HepG2 (cell line): ENCODE data around the gene ARL5B. TPM values are rescaled to one million over a fixed set of nuclear protein-coding genes. Genes with fewer than 3 reads are reported as not detected.

Experiments used
- ARNT2 ChIP-seq: sonication (generic); formaldehyde crosslinking; IDR thresholded peaks from 2 replicates; pipeline ENCODE4 v1.8.0; 2022; ENCODE audit warnings: mild to moderate bottlenecking, low read depth, missing genetic modification reagents, moderate library complexity
- ELF1 ChIP-seq: sonication (generic); formaldehyde crosslinking; IDR thresholded peaks from 2 replicates; pipeline ENCODE4 v1.4.0; 2020; ENCODE audit warnings: missing genetic modification reagents
- ELF3 ChIP-seq: IDR thresholded peaks from 2 replicates; pipeline ENCODE4 v1.6.1; 2016; ENCODE audit warnings: missing genetic modification reagents, missing compliant biosample characterization
- EP300 ChIP-seq, 3 experiments: sonication (generic) in 1 of 3; formaldehyde crosslinking in 1 of 3; IDR thresholded peaks; 2 replicates each; pipeline versions ENCODE4 v1.5.1 to v1.6.1; 2011 to 2020; ENCODE audit warnings: low read depth in 2 of 3, low read length in 2 of 3, borderline replicate concordance in 1 of 3, improper control_type of control experiment in 1 of 3, mild to moderate bottlenecking in 1 of 3, missing genetic modification reagents in 1 of 3, moderate library complexity in 1 of 3
- ERF ChIP-seq: IDR thresholded peaks from 2 replicates; pipeline ENCODE4 v1.6.1; 2018; ENCODE audit warnings: missing biosample characterization, missing genetic modification reagents
- FOSL2 ChIP-seq: sonication (generic); formaldehyde crosslinking; IDR thresholded peaks from 2 replicates; pipeline ENCODE4 v1.4.0; 2020; ENCODE audit warnings: missing genetic modification reagents
- GABPB1 ChIP-seq: IDR thresholded peaks from 2 replicates; pipeline ENCODE4 v1.6.1; 2016; ENCODE audit warnings: mild to moderate bottlenecking, missing genetic modification reagents, moderate library complexity, missing compliant biosample characterization
- HDAC2 ChIP-seq: sonication (generic); formaldehyde crosslinking; IDR thresholded peaks from 2 replicates; pipeline ENCODE4 v1.4.0; 2020; ENCODE audit warnings: missing genetic modification reagents
- ISL2 ChIP-seq: sonication (generic); formaldehyde crosslinking; IDR thresholded peaks from 2 replicates; pipeline ENCODE4 v1.5.0; 2020; ENCODE audit warnings: missing genetic modification reagents
- KDM2A ChIP-seq: sonication (generic); formaldehyde crosslinking; IDR thresholded peaks from 2 replicates; pipeline ENCODE4 v1.4.0; 2020; ENCODE audit warnings: low read depth, missing genetic modification reagents, borderline replicate concordance
- MEF2D ChIP-seq: sonication (generic); formaldehyde crosslinking; IDR thresholded peaks from 2 replicates; pipeline ENCODE4 v1.5.1; 2020; ENCODE audit warnings: mild to moderate bottlenecking, missing genetic modification reagents
- NCOA2 ChIP-seq: sonication (generic); formaldehyde crosslinking; IDR thresholded peaks from 2 replicates; pipeline ENCODE4 v1.8.0; 2022; ENCODE audit warnings: inconsistent platforms
- NR2F1 ChIP-seq, 2 experiments: fragments of 450-650 bp in 1 of 2; formaldehyde crosslinking in 1 of 2; IDR thresholded peaks; 2 replicates each; pipeline versions ENCODE4 v1.5.0 to v1.6.1; 2016 to 2020; ENCODE audit warnings: mild to moderate bottlenecking in 1 of 2, missing compliant biosample characterization in 1 of 2, missing genetic modification reagents in 1 of 2, moderate library complexity in 1 of 2
- NR2F6 ChIP-seq, 2 experiments: IDR thresholded peaks; 2 replicates each; pipeline ENCODE4 v1.6.1; 2016; ENCODE audit warnings: antibody characterized with exemption in 1 of 2, mild to moderate bottlenecking in 1 of 2
- POGZ ChIP-seq: sonication (generic); formaldehyde crosslinking; IDR thresholded peaks from 2 replicates; pipeline ENCODE4 v1.4.0; 2020; ENCODE audit warnings: mild to moderate bottlenecking, missing genetic modification reagents
- PPARG ChIP-seq: conservative IDR thresholded peaks from 2 replicates; pipeline ENCODE4 v1.6.1; 2016; ENCODE audit warnings: missing biosample characterization, missing genetic modification reagents
- RXRB ChIP-seq: IDR thresholded peaks from 2 replicates; pipeline ENCODE4 v1.6.1; 2016; ENCODE audit warnings: borderline replicate concordance, missing genetic modification reagents, missing compliant biosample characterization
- ZNF441 ChIP-seq: sonication (generic); formaldehyde crosslinking; IDR thresholded peaks from 2 replicates; pipeline ENCODE4 v1.7.0; 2021; ENCODE audit warnings: missing genetic modification reagents, borderline replicate concordance
- ZNF747 ChIP-seq: sonication (generic); formaldehyde crosslinking; IDR thresholded peaks from 2 replicates; pipeline ENCODE4 v1.8.1; 2023; ENCODE audit warnings: missing genetic modification reagents, mild to moderate bottlenecking, borderline replicate concordance
- polyA plus RNA-seq, 8 experiments: library from polyadenylated mRNA; depleted of rRNA in 3 of 8; stranded (reverse) in 7 of 8; unstranded in 1 of 8; fragments of >200 nt; fragmentation: Illumina TruSeq in 4 of 8; extraction: Trizol in 4 of 8; gene quantifications; 2 replicates each; pipeline versions ENCODE4 v1.2.1 to v1.2.3, GENCODE V29; 2011 to 2016; ENCODE audit warnings: low read depth in 4 of 8, missing spikeins in 1 of 8, mixed read lengths in 1 of 8; ENCODE audit not compliant: insufficient read depth in 1 of 8
- total RNA-seq, 5 experiments: library from RNA; depleted of rRNA; stranded (reverse); fragments of >200 nt; fragmentation: Illumina TruSeq; extraction: Trizol; gene quantifications; 2 replicates each; pipeline ENCODE4 v1.2.3, GENCODE V29; 2016; ENCODE audit warnings: low read depth in 1 of 5
- TF ChIP-seq, protein P1 (sequence below): sonication (generic); formaldehyde crosslinking; IDR thresholded peaks from 2 replicates; pipeline ENCODE4; 2020; ENCODE audit warnings: missing genetic modification reagents, mild to moderate bottlenecking, borderline replicate concordance
- TF ChIP-seq, protein P2 (sequence below): sonication (generic); formaldehyde crosslinking; IDR thresholded peaks from 2 replicates; pipeline ENCODE4 v1.5.1; 2020; ENCODE audit warnings: mild to moderate bottlenecking, missing genetic modification reagents, moderate library complexity
- TF ChIP-seq, protein P3 (sequence below): IDR thresholded peaks from 2 replicates; pipeline ENCODE4 v1.6.1; 2012; ENCODE audit warnings: inconsistent platforms

ARL5B gene
- total and polyA plus RNA-seq, 2 of the 13 experiments (the other 11 are each of a cell fraction or from before 2014, with no cell fraction given) = 26.6 to 32.7 TPM

DNA sequence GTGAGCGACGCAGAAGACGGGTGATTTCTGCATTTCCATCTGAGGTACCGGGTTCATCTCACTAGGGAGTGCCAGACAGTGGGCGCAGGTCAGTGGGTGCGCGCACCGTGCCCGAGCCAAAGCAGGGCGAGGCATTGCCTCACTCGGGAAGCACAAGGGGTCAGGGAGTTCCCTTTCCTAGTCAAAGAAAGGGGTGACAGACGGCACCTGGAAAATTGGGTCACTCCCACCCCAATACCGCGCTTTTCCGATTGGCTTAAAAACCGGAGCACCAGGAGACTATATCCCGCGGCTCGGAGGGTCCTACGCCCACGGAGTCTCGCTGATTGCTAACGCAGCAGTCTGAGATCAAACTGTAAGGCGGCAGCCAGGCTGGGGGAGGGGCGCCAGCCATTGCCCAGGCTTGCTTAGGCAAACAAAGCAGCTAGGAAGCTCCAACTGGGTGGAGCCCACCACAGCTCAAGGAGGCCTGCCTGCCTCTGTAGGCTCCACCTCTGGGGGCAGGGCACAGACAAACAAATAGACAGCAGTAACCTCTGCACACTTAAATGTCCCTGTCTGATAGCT, 31.7 kb upstream of the ARL5B start (continued):
- TF ChIP-seq, protein P1, sequence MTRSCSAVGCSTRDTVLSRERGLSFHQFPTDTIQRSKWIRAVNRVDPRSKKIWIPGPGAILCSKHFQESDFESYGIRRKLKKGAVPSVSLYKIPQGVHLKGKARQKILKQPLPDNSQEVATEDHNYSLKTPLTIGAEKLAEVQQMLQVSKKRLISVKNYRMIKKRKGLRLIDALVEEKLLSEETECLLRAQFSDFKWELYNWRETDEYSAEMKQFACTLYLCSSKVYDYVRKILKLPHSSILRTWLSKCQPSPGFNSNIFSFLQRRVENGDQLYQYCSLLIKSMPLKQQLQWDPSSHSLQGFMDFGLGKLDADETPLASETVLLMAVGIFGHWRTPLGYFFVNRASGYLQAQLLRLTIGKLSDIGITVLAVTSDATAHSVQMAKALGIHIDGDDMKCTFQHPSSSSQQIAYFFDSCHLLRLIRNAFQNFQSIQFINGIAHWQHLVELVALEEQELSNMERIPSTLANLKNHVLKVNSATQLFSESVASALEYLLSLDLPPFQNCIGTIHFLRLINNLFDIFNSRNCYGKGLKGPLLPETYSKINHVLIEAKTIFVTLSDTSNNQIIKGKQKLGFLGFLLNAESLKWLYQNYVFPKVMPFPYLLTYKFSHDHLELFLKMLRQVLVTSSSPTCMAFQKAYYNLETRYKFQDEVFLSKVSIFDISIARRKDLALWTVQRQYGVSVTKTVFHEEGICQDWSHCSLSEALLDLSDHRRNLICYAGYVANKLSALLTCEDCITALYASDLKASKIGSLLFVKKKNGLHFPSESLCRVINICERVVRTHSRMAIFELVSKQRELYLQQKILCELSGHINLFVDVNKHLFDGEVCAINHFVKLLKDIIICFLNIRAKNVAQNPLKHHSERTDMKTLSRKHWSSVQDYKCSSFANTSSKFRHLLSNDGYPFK (CRISPR knock-in tag) = peak; percentile 39; the same call in 1 of the 2 replicates
- TF ChIP-seq NCOA2 (CRISPR knock-in tag) (peak; percentile 44), ELF3 (CRISPR knock-in tag) (0 out of 2 replicates have a peak, but pooled peaks have one; percentile 28), FOSL2 (CRISPR knock-in tag) (peak; percentile 56), KDM2A (CRISPR knock-in tag) (peak; percentile 53; the same call in 1 of the 2 replicates), ELF1 (CRISPR knock-in tag) (peak; percentile 35; the same call in 1 of the 2 replicates), ERF (CRISPR knock-in tag) (0 out of 2 replicates have a peak, but pooled peaks have one; percentile 21), ARNT2 (CRISPR knock-in tag) (0 out of 2 replicates have a peak, but pooled peaks have one; percentile 37), ZNF441 (peak; percentile 29; the same call in 1 of the 2 replicates), PPARG (CRISPR knock-in tag) (0 out of 2 replicates have a peak, but pooled peaks have one; percentile 52), RXRB (CRISPR knock-in tag) (peak; percentile 57; the same call in 1 of the 2 replicates), ZNF747 (CRISPR knock-in tag) (peak; percentile 28; the same call in 1 of the 2 replicates), NR2F1 (CRISPR knock-in tag; IDR thresholded peaks at IDR 0.05) (peak in 1 of 2 experiments; percentile 24; a peak in 1 of 4 replicates), ISL2 (CRISPR knock-in tag) (peak; percentile 63), EP300 (IDR thresholded peaks at IDR 0.05; ENCODE audit: low read depth in 2 of 2, low read length in 2 of 2) (peak in 1 of 2 experiments; percentile 24; a peak in 1 of 4 replicates), EP300 (CRISPR knock-in tag; IDR thresholded peaks at IDR 0.05; ENCODE audit: borderline replicate concordance) (0 out of 2 replicates have a peak, but pooled peaks have one; percentile 16), GABPB1 (CRISPR knock-in tag) (peak; percentile 53), HDAC2 (CRISPR knock-in tag) (peak; percentile 62), POGZ (CRISPR knock-in tag) (0 out of 2 replicates have a peak, but pooled peaks have one; percentile 38), MEF2D (0 out of 2 replicates have a peak, but pooled peaks have one; percentile 35), NR2F6 (IDR thresholded peaks at IDR 0.05) (peak; percentile 41; the same call in 1 of the 2 replicates), NR2F6 (CRISPR knock-in tag; IDR thresholded peaks at IDR 0.05) (peak; percentile 76)
- TF ChIP-seq, protein P2, sequence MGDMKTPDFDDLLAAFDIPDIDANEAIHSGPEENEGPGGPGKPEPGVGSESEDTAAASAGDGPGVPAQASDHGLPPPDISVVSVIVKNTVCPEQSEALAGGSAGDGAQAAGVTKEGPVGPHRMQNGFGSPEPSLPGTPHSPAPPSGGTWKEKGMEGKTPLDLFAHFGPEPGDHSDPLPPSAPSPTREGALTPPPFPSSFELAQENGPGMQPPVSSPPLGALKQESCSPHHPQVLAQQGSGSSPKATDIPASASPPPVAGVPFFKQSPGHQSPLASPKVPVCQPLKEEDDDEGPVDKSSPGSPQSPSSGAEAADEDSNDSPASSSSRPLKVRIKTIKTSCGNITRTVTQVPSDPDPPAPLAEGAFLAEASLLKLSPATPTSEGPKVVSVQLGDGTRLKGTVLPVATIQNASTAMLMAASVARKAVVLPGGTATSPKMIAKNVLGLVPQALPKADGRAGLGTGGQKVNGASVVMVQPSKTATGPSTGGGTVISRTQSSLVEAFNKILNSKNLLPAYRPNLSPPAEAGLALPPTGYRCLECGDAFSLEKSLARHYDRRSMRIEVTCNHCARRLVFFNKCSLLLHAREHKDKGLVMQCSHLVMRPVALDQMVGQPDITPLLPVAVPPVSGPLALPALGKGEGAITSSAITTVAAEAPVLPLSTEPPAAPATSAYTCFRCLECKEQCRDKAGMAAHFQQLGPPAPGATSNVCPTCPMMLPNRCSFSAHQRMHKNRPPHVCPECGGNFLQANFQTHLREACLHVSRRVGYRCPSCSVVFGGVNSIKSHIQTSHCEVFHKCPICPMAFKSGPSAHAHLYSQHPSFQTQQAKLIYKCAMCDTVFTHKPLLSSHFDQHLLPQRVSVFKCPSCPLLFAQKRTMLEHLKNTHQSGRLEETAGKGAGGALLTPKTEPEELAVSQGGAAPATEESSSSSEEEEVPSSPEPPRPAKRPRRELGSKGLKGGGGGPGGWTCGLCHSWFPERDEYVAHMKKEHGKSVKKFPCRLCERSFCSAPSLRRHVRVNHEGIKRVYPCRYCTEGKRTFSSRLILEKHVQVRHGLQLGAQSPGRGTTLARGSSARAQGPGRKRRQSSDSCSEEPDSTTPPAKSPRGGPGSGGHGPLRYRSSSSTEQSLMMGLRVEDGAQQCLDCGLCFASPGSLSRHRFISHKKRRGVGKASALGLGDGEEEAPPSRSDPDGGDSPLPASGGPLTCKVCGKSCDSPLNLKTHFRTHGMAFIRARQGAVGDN (CRISPR knock-in tag) = peak; percentile 78
- TF ChIP-seq, protein P3, sequence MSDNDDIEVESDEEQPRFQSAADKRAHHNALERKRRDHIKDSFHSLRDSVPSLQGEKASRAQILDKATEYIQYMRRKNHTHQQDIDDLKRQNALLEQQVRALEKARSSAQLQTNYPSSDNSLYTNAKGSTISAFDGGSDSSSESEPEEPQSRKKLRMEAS = 0 out of 2 replicates have a peak, but pooled peaks have one; percentile 23
